Right lobe of liver (tissue), 6 donors: ENCODE results near the gene RIOK3. TPM values are rescaled to one million over a fixed set of nuclear protein-coding genes. Genes with fewer than 3 reads are reported as not detected.

Experiments
- ATAC-seq, 4 donors: fragments of 200-7000 bp; cut with Tn5 transposase; one replicate each; pipeline ENCODE4 v1.9.1; 2020; ENCODE audit warnings: mild to moderate bottlenecking in 4 of 4, moderate library complexity in 4 of 4
- DNase-seq, 3 donors: peaks; one replicate each; pipeline ENCODE4 v3.0.0-alpha.2; 2020
- H3K27ac ChIP-seq, 3 donors: fragments of 200-600 bp; one replicate each; pipeline ENCODE4 v1.8.0; 2022
- H3K27me3 ChIP-seq, 2 donors: fragments of 200-600 bp; one replicate each; pipeline ENCODE4 v1.8.0; 2022
- H3K36me3 ChIP-seq, 4 donors: fragments of 200-600 bp; sonication (generic) in 1 of 4; one replicate each; pipeline versions ENCODE4 v1.5.1 to v1.8.0; 2017 to 2022; ENCODE audit warnings: control low read depth in 1 of 4
- H3K4me1 ChIP-seq, 4 donors: fragments of 200-600 bp; sonication (generic) in 1 of 4; one replicate each; pipeline versions ENCODE4 v1.5.1 to v1.8.0; 2017 to 2022; ENCODE audit warnings: control low read depth in 1 of 4
- H3K4me3 ChIP-seq, 3 donors: fragments of 200-600 bp; one replicate each; pipeline ENCODE4 v1.8.0; 2022
- H3K9me3 ChIP-seq, 4 donors: fragments of 200-600 bp; sonication (generic) in 1 of 4; one replicate each; pipeline versions ENCODE4 v1.5.1 to v1.8.0; 2017 to 2022; ENCODE audit warnings: control low read depth in 1 of 4
- CTCF ChIP-seq, 4 donors: fragments of 200-600 bp in 3 of 4; fragments of 450-650 bp in 1 of 4; IDR thresholded peaks; one replicate each; pipeline versions ENCODE4 v1.5.1 to v1.8.0; 2016 to 2022; ENCODE audit warnings: antibody characterized with exemption in 4 of 4, mild to moderate bottlenecking in 2 of 4
- POLR2A ChIP-seq: fragments of 450-650 bp; IDR thresholded peaks from one replicate; pipeline ENCODE4 v1.6.1; 2017; ENCODE audit warnings: antibody characterized with exemption, mild to moderate bottlenecking
- WGBS: methylation state at CpG from one replicate; pipeline ENCODE4 v1.1.6; 2018; ENCODE audit warnings: low coverage, low lambda C conversion rate; ENCODE audit not compliant: insufficient coverage; ENCODE audit errors: missing lambda C conversion rate; 5-methylcytosine and 5-hydroxymethylcytosine counted together
- intact Hi-C, 2 donors: fragments of 100-400 bp; cut with DNase I; formaldehyde crosslinking; loops; one replicate each; pipeline versions ENCODE4 v1.11.2 to v1.14.1; 2022
- total RNA-seq, 6 experiments: library from RNA; depleted of rRNA in 2 of 6; stranded (reverse); fragments of >200 nt in 2 of 6; fragmentation: NEBNext Ultra II Directional in 3 of 6; extraction: Animal tissue kit (Norgen Biotek cat#: 25700) in 3 of 6; gene quantifications; one replicate each; pipeline versions ENCODE4 v1.1.0 to v1.2.4, GENCODE V29; 2016 to 2023
- donor health status: DM: no; HTN: yes; CAD: no.
- donor health status: DM: no; HTN: no; CAD: no.
- donor health status: DM: no; HTN: no; CAD: no.
- donor health status: DM: no; HTN: yes; CAD: no.
- donor health status: DM: no; HTN: yes; CAD: no.

RIOK3 gene
- total RNA-seq, 6 experiments from 2014 or later, result 41.3 to 59.5 (median 50.4) TPM

GRCh38 chr18:23495723-23496440 is 42.8 kb downstream of the RIOK3 start:
- Histone ChIP-seq H3K9me3 (no peaks in the 10 kb centered on the region), H3K4me1 (no peaks in the 10 kb centered on the region), H3K36me3 (no peaks in the 10 kb centered on the region), H3K27ac (no peak overlapping the region), H3K4me3 (no peak overlapping the region), H3K27me3 (no peaks in the 10 kb centered on the region)
- TF ChIP-seq CTCF (IDR thresholded peaks at IDR 0.05) (no peak), POLR2A (no peak)
- intact Hi-C loops, result no loop called here
- 61% methylated on average over 10 of the region's 12 CpGs for WGBS
- DNase-seq (no peak), ATAC-seq (no peak)

- no peak for ATAC-seq
- intact Hi-C loops, result no loop called here
- H3K27ac ChIP-seq, result no peak overlapping the region
- no peaks in the 10 kb centered on the region for H3K9me3 ChIP-seq
- H3K36me3 ChIP-seq, result no peaks in the 10 kb centered on the region
- H3K4me3 ChIP-seq, result no peak overlapping the region
- no peak for DNase-seq
- H3K4me1 ChIP-seq, result peaks cover 0 to 4% (median 0%) of the 10 kb centered on the region in 4 donors
- no peak for TF ChIP-seq CTCF (IDR thresholded peaks at IDR 0.05)
- TF ChIP-seq POLR2A, result no peak
- WGBS, result 66% methylated on average over 2 of the region's 2 CpGs
- no peaks in the 10 kb centered on the region for H3K27me3 ChIP-seq
Measured at GRCh38 chr18:23498117-23498516, 45.0 kb downstream of the RIOK3 start.

GRCh38 chr18:23498877-23499276 is 45.8 kb downstream of the RIOK3 start:
- TF ChIP-seq CTCF (IDR thresholded peaks at IDR 0.05) (peak; percentile 67 to 90 (median 82)), POLR2A (no peak)
- no peak overlapping the region for H3K4me3 ChIP-seq
- DNase-seq, result peak; percentile 63 to 76 (median 74)
- WGBS, result 11% methylated on average over 4 of the region's 5 CpGs
- intact Hi-C loops, result no loop called here
- no peak overlapping the region for H3K27ac ChIP-seq
- no peaks in the 10 kb centered on the region for H3K9me3 ChIP-seq
- H3K4me1 ChIP-seq, result peaks cover 0 to 4% (median 0%) of the 10 kb centered on the region in 4 donors
- H3K36me3 ChIP-seq, result no peaks in the 10 kb centered on the region
- ATAC-seq, result peak; percentile 50 to 57 (median 52)
- H3K27me3 ChIP-seq, result no peaks in the 10 kb centered on the region

- H3K27ac ChIP-seq, result no peak overlapping the region
Measured at GRCh38 chr18:23499291-23499781, 46.2 kb downstream of the RIOK3 start.

More at GRCh38 chr18:23499291-23499781, 46.2 kb downstream of the RIOK3 start:
- 45% methylated on average over 10 of the region's 11 CpGs for WGBS
- intact Hi-C loops, result no loop called here
- DNase-seq (no peak), ATAC-seq (no peak)
- no peaks in the 10 kb centered on the region for H3K27me3 ChIP-seq
- TF ChIP-seq CTCF (IDR thresholded peaks at IDR 0.05) (no peak), POLR2A (no peak)
- no peak overlapping the region for H3K4me3 ChIP-seq
- H3K9me3 ChIP-seq, result no peaks in the 10 kb centered on the region
- no peaks in the 10 kb centered on the region for H3K36me3 ChIP-seq
- peaks cover 0 to 4% (median under 1%) of the 10 kb centered on the region in 4 donors for H3K4me1 ChIP-seq
